BLaER1 treated with 17β-estradiol and CSF1 and Interleukin-3, amounts not matched to agents 10 nM and 100 nM (cell line): Measurements from ENCODE around the gene ITPR1.

ENCODE experiments used
- H3K27ac ChIP-seq, 11 experiments: shearing (Covaris generic); formaldehyde crosslinking; 2 replicates each; pipeline ENCODE4 v1.8.1; 2022
- H3K27me3 ChIP-seq, 11 experiments: shearing (Covaris generic); formaldehyde crosslinking; 2 replicates each; pipeline ENCODE4 v1.8.1; 2022
- H3K36me3 ChIP-seq, 11 experiments: shearing (Covaris generic); formaldehyde crosslinking; 2 replicates each; pipeline ENCODE4 v1.8.1; 2022
- H3K4me1 ChIP-seq, 10 experiments: shearing (Covaris generic); formaldehyde crosslinking; 2 replicates each; pipeline ENCODE4 v1.8.1; 2022
- H3K4me2 ChIP-seq, 11 experiments: shearing (Covaris generic); formaldehyde crosslinking; 2 replicates each; pipeline ENCODE4 v1.8.1; 2022
- H3K4me3 ChIP-seq, 10 experiments: shearing (Covaris generic); formaldehyde crosslinking; 2 replicates each; pipeline ENCODE4 v1.8.1; 2022
- H3K9ac ChIP-seq, 11 experiments: shearing (Covaris generic); formaldehyde crosslinking; 2 replicates each; pipeline ENCODE4 v1.8.1; 2022
- H3K9me3 ChIP-seq, 11 experiments: shearing (Covaris generic); formaldehyde crosslinking; replicated peaks in 1 of 11; 2 replicates each; pipeline ENCODE4 v1.8.1; 2022
- H4K20me1 ChIP-seq, 11 experiments: shearing (Covaris generic); formaldehyde crosslinking; 2 replicates each; pipeline ENCODE4 v1.8.1; 2022
- Cebpa-rat ChIP-seq, 11 experiments: shearing (Covaris generic); IDR thresholded peaks; 2 replicates each; pipeline ENCODE4 v1.8.1; 2022

ITPR1 gene

DNA sequence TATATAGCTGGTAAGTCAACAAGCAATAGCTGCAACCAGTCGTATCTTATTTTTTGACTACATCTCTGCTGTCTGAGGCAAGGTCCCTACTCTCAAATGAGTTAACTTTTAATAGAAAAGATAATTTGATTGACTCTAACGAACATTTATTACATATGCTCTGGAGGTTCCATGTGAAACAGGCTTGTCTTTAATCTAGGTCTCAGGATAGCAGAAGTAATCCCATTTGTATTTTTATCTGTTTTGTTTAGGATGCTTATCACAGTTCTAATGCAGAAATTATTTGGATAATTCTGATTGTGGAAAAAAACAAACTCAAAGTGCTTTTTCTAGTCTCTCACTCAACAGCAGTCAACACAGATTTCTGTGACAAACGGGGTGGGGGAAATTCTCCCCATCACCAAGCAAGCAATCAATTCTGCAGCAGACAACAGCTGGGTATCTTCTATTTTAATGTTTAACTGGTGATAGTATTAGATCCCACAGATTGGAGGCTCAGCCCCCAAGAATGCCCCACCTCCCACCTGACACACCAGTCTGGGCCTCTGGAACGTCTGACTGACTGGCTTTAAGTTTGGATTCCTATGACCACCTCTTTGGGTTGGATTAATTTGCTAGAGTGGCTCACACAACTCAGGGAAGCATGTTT is 58.8 kb downstream of the ITPR1 start:
- Histone ChIP-seq H3K9me3 (peaks cover 5 to 21% (median 14%) of the 10 kb centered on the region in 11 experiments; a peak in 20 of 22 replicates), H3K4me2 (no peak overlapping the region), H3K27ac (no peak overlapping the region), H3K4me3 (no peak overlapping the region), H3K4me1 (peaks cover 0 to 5% (median 0%) of the 10 kb centered on the region in 10 experiments; a peak in 1 of 20 replicates), H3K27me3 (no peaks in the 10 kb centered on the region), H3K36me3 (peaks cover 0 to 24% (median 0%) of the 10 kb centered on the region in 11 experiments; a peak in 5 of 22 replicates), H4K20me1 (peaks cover 0 to 51% (median 0%) of the 10 kb centered on the region in 11 experiments; a peak in 2 of 22 replicates), H3K9ac (no peak overlapping the region)
- no peak for TF ChIP-seq Cebpa-rat (IDR thresholded peaks at IDR 0.05)

GRCh38 chr3:4552811-4553210 is 59.7 kb downstream of the ITPR1 start:
- H3K27ac ChIP-seq = no peak overlapping the region
- H3K4me1 ChIP-seq = peaks cover 0 to 1% (median 0%) of the 10 kb centered on the region in 10 experiments; a peak in 1 of 20 replicates
- peaks cover 0 to 43% (median 0%) of the 10 kb centered on the region in 11 experiments; a peak in 2 of 22 replicates for H4K20me1 ChIP-seq
- TF ChIP-seq Cebpa-rat (IDR thresholded peaks at IDR 0.05) = no peak
- no peak overlapping the region for H3K9ac ChIP-seq
- no peak overlapping the region for H3K4me3 ChIP-seq
- H3K36me3 ChIP-seq = peaks cover 0 to 24% (median 3%) of the 10 kb centered on the region in 11 experiments; a peak in 6 of 22 replicates
- H3K9me3 ChIP-seq = peaks cover 10 to 30% (median 21%) of the 10 kb centered on the region in 11 experiments; a peak in 20 of 22 replicates
- no peaks in the 10 kb centered on the region for H3K27me3 ChIP-seq
- H3K4me2 ChIP-seq = no peak overlapping the region

GRCh38 chr3:4561661-4562060 is 68.5 kb downstream of the ITPR1 start:
- no peak overlapping the region for H3K9ac ChIP-seq
- H3K27ac ChIP-seq = no peak overlapping the region
- TF ChIP-seq Cebpa-rat (IDR thresholded peaks at IDR 0.05) = no peak
- H4K20me1 ChIP-seq = peaks cover 0 to 47% (median 0%) of the 10 kb centered on the region in 11 experiments; a peak in 2 of 22 replicates
- H3K4me3 ChIP-seq = no peak overlapping the region
- no peaks in the 10 kb centered on the region for H3K27me3 ChIP-seq
- peaks cover 0 to 7% (median 0%) of the 10 kb centered on the region in 11 experiments; a peak in 4 of 22 replicates for H3K36me3 ChIP-seq
- peaks cover 8 to 23% (median 13%) of the 10 kb centered on the region in 11 experiments; a peak in 20 of 22 replicates for H3K9me3 ChIP-seq
- H3K4me2 ChIP-seq = no peak overlapping the region
- H3K4me1 ChIP-seq = no peaks in the 10 kb centered on the region

GRCh38 chr3:4562595-4562994 is 69.4 kb downstream of the ITPR1 start:
- H3K4me1 ChIP-seq = no peaks in the 10 kb centered on the region
- peaks cover 0 to 3% (median 0%) of the 10 kb centered on the region in 11 experiments; a peak in 1 of 22 replicates for H3K36me3 ChIP-seq
- no peak overlapping the region for H3K9ac ChIP-seq
- no peak overlapping the region for H3K4me2 ChIP-seq
- H3K4me3 ChIP-seq = no peak overlapping the region
- no peak overlapping the region for H3K27ac ChIP-seq
- TF ChIP-seq Cebpa-rat (IDR thresholded peaks at IDR 0.05) = no peak
- H4K20me1 ChIP-seq = peaks cover 0 to 47% (median 0%) of the 10 kb centered on the region in 11 experiments; a peak in 2 of 22 replicates
- no peaks in the 10 kb centered on the region for H3K27me3 ChIP-seq
- H3K9me3 ChIP-seq = peaks cover 0 to 13% (median 5%) of the 10 kb centered on the region in 11 experiments; a peak in 13 of 22 replicates

- H3K36me3 ChIP-seq = 0 out of 22 replicates have a peak, but pooled peaks cover 0 to 3% (median 0%) of the 10 kb centered on the region in 11 experiments
- no peaks in the 10 kb centered on the region for H3K27me3 ChIP-seq
- H3K9ac ChIP-seq = no peak overlapping the region
- H4K20me1 ChIP-seq = peaks cover 0 to 58% (median 0%) of the 10 kb centered on the region in 11 experiments; a peak in 2 of 22 replicates
- no peaks in the 10 kb centered on the region for H3K9me3 ChIP-seq
- H3K4me2 ChIP-seq = no peak overlapping the region
- H3K4me3 ChIP-seq = no peak overlapping the region
- no peak for TF ChIP-seq Cebpa-rat (IDR thresholded peaks at IDR 0.05)
- no peak overlapping the region for H3K27ac ChIP-seq
- no peaks in the 10 kb centered on the region for H3K4me1 ChIP-seq
These were observed 71.1 kb downstream of the ITPR1 start for GRCh38 chr3:4564270-4564669.

DNA sequence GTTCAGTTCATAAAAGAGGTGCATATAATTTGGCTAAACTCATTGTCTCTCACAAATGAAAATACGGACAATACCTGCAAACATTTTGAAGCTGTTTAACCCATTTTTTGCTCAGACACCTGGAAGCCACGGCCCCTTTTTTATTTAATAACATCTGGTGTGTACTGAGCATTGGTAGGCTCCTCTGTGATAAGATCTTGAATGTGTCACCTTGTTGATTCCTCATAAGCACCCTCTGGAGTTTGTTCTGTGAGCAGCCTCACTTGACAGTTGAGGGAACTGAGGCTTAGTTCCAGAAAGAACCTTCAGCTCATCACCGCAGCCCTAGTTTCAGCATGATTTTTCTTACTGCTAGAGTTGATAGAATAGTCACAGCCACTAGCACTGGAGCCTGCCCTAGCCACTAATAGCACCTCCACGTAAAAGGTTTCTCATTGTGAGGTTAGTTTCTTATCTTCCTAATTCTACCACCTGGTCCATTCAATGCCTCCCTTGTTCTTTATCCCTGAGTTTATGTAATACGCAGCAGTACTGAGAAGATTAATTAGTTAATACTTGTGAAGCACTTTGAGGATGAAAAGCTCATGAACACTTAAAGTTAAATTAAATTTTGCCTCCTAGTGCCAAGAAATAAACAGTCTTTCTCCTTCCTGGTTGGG is 71.9 kb downstream of the ITPR1 start:
- Histone ChIP-seq H3K27ac (no peak overlapping the region), H3K4me3 (no peak overlapping the region), H3K36me3 (0 out of 22 replicates have a peak, but pooled peaks cover 0 to 3% (median 0%) of the 10 kb centered on the region in 11 experiments), H3K9ac (no peak overlapping the region), H3K27me3 (no peaks in the 10 kb centered on the region), H3K9me3 (no peaks in the 10 kb centered on the region), H3K4me1 (no peaks in the 10 kb centered on the region), H4K20me1 (peaks cover 0 to 62% (median 0%) of the 10 kb centered on the region in 11 experiments; a peak in 2 of 22 replicates), H3K4me2 (no peak overlapping the region)
- TF ChIP-seq Cebpa-rat (IDR thresholded peaks at IDR 0.05) = no peak

DNA sequence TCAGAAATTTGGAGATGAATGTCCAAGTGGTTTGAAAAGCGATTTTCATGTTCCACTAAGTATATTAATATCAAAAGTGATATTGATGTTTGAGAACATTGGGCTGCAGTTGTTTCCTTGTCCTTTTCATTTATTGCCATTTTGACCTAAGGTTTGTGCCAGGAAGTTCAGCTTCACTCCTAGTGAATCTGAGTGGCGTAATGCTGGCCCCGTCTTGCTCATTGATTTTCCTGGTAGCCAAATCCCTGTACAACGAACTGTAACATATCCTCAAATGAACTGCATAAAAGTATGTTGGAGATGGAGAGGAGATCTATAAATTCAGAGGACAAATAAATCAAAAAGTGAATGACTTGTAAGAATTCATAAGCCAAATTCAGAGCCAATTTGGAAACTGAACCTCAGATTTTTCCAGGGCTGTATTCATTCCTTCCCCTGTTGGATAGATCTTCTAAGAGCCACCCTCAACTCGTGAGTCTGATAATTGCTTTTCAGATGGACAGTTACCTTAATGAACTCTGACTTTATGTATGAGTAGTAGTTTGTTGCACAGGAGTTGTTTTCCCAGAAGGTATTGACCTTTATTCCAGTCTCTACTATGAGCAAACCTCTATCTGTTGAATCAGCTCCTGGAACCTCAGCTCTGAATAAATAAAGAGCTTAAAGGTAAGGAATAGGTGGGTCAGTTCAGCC is 72.8 kb downstream of the ITPR1 start:
- no peaks in the 10 kb centered on the region for H3K27me3 ChIP-seq
- no peak for TF ChIP-seq Cebpa-rat (IDR thresholded peaks at IDR 0.05)
- H3K4me1 ChIP-seq = no peaks in the 10 kb centered on the region
- no peak overlapping the region for H3K4me2 ChIP-seq
- H3K9ac ChIP-seq = no peak overlapping the region
- H4K20me1 ChIP-seq = peaks cover 0 to 66% (median 0%) of the 10 kb centered on the region in 11 experiments; a peak in 4 of 22 replicates
- H3K27ac ChIP-seq = no peak overlapping the region
- H3K36me3 ChIP-seq = 0 out of 22 replicates have a peak, but pooled peaks cover 0 to under 1% (median 0%) of the 10 kb centered on the region in 11 experiments
- no peak overlapping the region for H3K4me3 ChIP-seq
- H3K9me3 ChIP-seq = no peaks in the 10 kb centered on the region

GRCh38 chr3:4568841-4569240 is 75.7 kb downstream of the ITPR1 start:
- Histone ChIP-seq H3K4me1 (peaks cover 0 to 8% (median 0%) of the 10 kb centered on the region in 10 experiments; a peak in 2 of 20 replicates), H4K20me1 (peaks cover 0 to 69% (median 0%) of the 10 kb centered on the region in 11 experiments; a peak in 4 of 22 replicates), H3K27ac (no peak overlapping the region), H3K9ac (no peak overlapping the region), H3K4me2 (no peak overlapping the region), H3K4me3 (no peak overlapping the region), H3K9me3 (no peaks in the 10 kb centered on the region), H3K27me3 (no peaks in the 10 kb centered on the region), H3K36me3 (no peaks in the 10 kb centered on the region)
- TF ChIP-seq Cebpa-rat (IDR thresholded peaks at IDR 0.05) = no peak
